ENCODE measurements around the gene PTPRK. TPM values are rescaled to one million over a fixed set of nuclear protein-coding genes. Genes with fewer than 3 reads are reported as not detected.

The PTPRK gene
- total and polyA plus RNA-seq, 2 of the 13 experiments (the other 11 are each of a cell fraction or from before 2014, with no cell fraction given) = 43.6 to 98.3 TPM

- TF ChIP-seq PHF21A (CRISPR knock-in tag; IDR thresholded peaks at IDR 0.05) (peak; percentile 67), ZNF296 (CRISPR knock-in tag; conservative IDR thresholded peaks at IDR 0.05) (no peak), ZNF280D (CRISPR knock-in tag; IDR thresholded peaks at IDR 0.05) (no peak), FUBP1 (CRISPR knock-in tag; IDR thresholded peaks at IDR 0.05; ENCODE audit: borderline replicate concordance) (no peak), ZNF891 (CRISPR knock-in tag; IDR thresholded peaks at IDR 0.05) (no peak), ZBTB42 (CRISPR knock-in tag; IDR thresholded peaks at IDR 0.05) (peak; percentile 93), ZBTB21 (CRISPR knock-in tag; IDR thresholded peaks at IDR 0.05) (no peak), ZNF768 (CRISPR knock-in tag; IDR thresholded peaks at IDR 0.05) (no peak), JUNB (CRISPR knock-in tag; IDR thresholded peaks at IDR 0.05; ENCODE audit: borderline replicate concordance) (peak; percentile 81), SP4 (CRISPR knock-in tag; IDR thresholded peaks at IDR 0.05) (no peak), POLR2G (IDR thresholded peaks at IDR 0.05; ENCODE audit: low read depth, low read length) (no peak), HNF1B (CRISPR knock-in tag; IDR thresholded peaks at IDR 0.05) (no peak; the same call in 1 of the 2 replicates), ATF4 (CRISPR knock-in tag; IDR thresholded peaks at IDR 0.05) (peak in 1 of 2 experiments; percentile 71; a peak in 1 of 4 replicates), ATAD3A (CRISPR knock-in tag; IDR thresholded peaks at IDR 0.05) (no peak), ZNF503 (CRISPR knock-in tag; IDR thresholded peaks at IDR 0.05) (peak; percentile 94), ZIK1 (CRISPR knock-in tag; IDR thresholded peaks at IDR 0.05; ENCODE audit: borderline replicate concordance, low read depth) (no peak), MTERF4 (CRISPR knock-in tag; IDR thresholded peaks at IDR 0.05) (0 out of 2 replicates have a peak, but pooled peaks have one; percentile 28), U2AF1 (optimal IDR thresholded peaks at IDR 0.05; ENCODE audit: low read depth, low read length) (no peak)
Observed at GRCh38 chr6:128062882-128063603, 457.4 kb downstream of the PTPRK start (continued).

Measured in HepG2 (cell line).